Fibroblast of skin of right biceps (primary cell): ENCODE measurements around the gene TNNC2.
"Not testable (repeated sequence)": the region's sequence is repeated elsewhere in the genome, so short reads cannot be mapped to it uniquely, and the experiment has no call there.

Source experiments
- DNase-seq: peaks from one replicate; pipeline ENCODE4 v3.0.0-alpha.2; 2013

Gene TNNC2

DNA sequence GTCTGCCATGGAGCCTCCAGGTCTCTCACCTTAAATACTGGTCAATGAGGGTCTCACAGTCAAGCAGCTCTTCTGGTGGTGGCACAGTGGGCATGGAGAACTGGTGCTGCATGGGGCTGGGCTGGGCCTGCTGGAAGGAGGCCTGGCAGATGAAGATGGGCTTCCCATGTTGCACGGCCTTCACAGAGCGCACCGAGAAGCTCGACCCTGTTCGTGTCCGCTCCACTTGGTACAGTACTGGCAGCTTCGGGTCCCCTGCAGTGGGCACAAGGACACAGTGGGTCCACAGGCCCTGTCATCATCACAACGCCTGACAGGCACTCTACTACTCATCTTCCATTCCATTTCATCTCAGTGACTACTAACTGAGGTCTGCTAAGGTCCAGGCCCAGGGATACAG, 21.3 kb upstream of the TNNC2 start:
- no peak for DNase-seq

DNA sequence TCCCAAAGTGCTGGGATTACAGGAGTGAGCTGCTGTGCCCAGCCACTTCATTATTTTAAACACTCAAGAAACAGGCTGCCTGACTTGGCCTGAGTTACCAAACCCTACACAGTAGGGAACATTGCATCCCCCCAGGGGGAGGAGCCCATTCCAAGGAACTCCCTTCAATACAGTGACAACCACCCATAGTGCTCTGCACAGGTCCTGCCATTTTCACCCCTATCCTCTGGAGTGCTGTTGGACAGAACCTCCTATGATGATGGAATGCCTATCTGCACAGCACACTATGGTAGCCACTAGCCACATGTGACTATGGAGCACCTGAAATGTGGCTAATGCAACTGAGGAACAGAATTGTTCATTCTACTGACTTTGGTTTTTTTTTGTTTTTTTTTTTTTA, 18.3 kb upstream of the TNNC2 start:
- no peak for DNase-seq

DNA sequence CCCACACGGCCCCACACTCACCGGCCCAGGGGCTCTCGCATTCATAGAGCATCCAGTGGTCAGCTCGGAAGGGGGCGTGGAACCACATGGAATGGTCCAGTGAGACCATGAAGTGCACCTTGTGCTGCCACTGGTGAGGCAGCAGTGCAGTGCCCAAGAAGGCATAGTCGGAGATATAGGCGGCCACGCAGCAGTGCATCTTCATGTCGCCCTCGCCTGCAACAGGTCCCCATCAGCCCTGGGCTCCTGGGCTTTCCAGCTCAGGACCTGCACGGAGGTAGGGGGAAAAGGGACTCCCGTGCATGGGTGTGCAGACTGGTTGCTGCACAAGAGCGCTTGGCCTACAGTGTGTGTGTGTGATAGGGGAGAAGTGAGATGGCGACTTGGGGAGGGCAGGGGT, 16.4 kb upstream of the TNNC2 start:
- DNase-seq, result no peak

DNA sequence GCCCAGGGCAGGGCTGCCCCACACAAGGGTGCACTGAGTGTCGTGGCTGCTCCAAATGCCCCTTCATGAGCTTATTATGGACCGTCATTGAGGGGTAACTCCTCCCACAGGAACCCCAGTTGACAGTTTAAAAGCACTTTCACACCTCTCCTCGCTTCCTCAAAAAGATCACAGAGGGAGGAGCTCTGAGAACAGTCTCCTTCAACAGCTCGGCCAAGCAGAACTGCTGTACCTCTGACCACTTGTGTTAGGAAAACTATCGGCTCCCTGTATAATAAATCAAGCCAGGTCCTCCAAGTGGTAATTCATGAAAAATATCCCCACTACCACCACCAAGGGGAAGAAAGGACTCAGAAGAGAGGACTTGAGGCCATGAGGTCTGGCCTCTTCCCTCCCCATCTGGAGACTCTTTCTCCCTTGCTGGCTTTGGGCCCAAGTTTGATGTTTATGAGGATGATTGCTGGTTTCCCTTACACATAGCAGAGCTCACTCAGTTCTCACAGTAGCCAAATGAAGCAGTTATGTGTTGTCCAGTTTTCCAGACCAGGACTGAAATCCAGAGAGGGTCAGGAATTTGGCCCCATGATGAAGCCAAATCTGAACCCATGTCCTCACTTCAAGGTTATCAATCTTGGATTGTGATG, 15.2 kb upstream of the TNNC2 start:
- no peak for DNase-seq

DNA sequence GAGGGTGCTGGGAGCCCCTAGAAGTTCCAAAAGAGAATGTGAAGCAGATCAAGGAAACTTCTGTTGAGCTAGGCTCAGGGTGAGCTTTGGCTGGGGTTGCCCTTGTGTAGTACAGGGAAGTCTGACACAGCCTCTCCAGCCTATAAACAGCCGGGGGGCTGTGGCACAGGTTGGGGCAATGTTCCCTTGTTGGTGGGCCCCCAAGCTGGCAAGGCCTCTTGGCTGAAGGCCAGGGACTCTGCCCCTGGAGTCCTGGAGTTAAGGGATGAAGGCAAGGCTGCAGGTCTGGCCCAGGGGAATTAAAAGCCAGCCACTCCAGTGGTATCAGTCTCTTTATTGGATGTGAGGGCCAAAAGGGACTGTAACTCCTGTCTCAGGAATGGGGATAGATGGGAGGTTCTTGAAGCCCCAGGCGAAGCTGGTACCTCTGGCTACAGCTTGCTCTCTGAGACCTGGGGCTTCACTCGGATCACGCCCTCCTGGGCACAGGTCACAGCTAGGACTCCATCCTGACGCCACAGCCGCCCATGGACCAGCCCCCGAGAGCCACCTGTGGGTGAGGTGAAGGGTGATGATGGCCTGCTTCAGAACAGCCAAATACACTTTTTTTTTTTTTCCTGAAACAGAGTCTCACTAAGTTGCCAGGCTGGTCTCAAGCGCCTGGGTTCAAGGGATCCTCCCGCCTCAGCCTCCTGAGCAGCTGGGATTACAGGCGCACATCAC, 14.5 kb upstream of the TNNC2 start:
- no peak for DNase-seq

DNA sequence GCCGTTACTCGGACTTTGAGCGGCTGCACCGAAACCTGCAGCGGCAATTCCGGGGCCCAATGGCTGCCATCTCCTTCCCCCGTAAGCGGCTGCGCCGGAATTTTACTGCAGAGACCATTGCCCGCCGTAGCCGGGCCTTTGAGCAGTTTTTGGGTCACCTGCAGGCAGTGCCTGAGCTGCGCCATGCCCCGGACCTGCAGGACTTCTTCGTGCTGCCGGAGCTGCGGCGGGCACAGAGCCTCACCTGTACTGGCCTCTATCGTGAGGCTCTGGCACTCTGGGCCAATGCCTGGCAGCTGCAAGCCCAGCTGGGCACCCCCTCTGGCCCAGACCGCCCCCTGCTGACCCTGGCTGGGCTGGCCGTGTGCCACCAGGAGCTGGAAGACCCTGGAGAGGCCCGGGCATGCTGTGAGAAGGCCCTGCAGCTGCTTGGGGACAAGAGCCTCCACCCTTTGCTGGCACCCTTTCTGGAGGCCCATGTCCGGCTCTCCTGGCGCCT, 13.6 kb upstream of the TNNC2 start:
- DNase-seq, result no peak

DNA sequence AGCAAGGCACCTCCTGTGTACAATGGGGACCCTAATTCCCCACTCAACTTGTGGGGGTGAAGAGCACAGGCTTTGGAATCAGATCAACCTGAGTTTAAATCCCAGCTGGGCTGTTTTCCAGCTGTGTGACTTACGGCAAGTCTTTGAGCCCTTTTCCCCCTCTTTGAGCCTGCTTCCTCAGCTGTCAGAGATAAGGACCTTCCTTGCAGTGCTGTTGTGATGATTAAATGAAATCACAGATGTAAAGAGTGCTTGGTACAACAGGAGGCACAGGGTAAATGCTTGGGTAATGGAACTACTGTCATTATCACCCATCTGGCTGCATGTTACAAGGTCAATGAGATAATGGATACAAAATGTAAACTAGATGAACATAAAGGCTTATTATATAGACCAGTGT, 9.7 kb upstream of the TNNC2 start:
- no peak for DNase-seq

DNA sequence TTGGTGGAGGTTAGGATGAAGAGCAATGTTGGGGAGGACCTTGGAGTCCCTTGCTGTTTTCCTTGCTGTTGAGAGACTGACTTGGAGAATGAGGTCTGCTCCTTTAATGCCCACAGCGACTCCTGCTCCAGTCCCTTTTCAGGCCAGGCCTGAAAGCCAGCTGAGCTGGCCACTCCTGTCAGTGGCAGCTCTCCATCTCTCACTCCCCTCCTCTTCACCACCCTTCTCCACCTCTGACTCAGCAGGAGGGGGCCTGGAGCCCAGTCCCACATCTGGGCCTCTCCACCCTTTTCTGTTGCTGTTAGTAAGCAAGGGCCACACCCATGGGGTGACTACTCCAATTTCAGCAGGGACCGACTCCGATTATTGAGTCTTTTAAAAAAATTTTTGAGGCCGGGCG, 8.7 kb upstream of the TNNC2 start:
- peak; percentile 34 for DNase-seq

DNA sequence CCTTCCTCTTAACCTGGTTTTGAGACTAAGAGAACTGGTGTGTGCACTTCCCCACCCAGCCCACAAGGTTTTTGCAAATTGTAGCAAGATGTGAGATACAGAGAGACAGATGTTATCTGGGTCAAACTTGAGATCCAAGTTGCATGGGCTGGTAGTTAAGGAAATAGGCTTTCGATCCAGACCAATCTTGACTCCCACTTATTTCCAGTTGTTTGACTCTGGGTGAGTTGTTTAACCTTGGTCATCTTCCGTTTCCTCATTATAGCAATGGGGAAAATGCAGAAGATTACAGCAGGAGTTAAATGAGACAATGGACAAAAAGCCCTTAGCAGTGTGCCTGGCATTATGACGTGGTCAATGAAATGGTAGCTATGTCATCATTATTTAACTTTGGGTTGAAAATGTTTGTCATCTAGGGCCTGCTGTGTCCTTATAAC, 8.2 kb upstream of the TNNC2 start:
- DNase-seq, result no peak

DNA sequence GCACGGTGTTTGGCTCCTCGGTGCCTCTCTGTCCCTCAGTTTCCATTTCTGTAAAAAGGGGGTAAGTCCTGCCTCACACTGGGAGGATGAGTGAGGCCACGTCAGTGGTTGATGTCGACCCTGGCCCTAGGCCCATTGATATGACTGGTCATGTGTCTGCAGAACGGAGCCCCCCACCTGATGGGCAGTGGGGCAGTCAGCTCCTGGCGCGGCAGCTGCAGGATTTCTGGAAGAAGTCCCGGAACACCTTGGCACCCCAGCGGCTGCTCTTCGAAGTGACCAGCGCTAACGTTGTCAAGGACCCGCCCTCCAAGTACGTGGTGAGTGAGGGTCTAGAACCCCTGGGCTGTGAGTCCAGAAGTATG, 7.7 kb upstream of the TNNC2 start:
- DNase-seq, result no peak

DNA sequence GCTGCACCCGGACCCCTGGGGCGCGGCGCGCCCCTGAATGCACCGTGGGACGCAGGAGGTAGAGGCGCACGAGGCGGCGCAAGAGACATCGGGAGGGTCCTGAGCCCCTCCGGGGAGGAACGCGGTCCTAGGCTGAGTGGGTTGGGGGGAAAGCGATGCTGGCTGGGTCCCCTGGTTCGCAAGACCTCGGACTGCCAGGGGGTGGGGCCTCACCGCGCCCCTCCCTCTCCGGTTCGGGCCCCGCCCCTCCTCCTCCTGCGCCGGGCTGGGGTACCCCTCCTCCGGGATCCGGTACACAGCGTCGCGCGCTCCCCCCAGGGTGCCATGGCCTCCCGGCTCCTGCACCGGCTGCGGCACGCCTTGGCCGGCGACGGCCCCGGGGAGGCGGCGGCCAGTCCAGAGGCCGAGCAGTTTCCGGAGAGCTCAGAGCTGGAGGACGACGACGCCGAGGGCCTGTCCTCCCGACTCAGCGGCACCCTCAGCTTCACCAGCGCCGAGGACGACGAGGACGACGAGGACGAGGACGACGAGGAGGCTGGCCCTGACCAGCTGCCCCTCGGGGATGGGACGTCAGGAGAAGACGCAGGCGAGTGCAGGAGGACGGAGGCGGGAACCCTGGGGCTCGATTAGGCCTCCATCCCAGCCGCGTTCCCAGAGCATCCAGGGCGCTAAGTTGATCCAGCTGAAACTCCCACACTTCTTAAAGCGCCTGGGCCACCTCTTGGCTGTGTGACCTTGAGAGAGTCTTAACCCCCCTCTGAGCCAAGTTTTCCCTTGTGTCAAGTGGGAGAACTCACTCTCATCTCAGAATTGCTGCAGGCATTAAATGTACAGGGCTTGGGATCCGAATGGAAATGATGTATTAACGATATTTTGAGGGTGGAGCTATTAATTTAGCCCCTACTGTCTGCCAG, 7.0 kb upstream of the TNNC2 start:
- DNase-seq, result peak; percentile 72

DNA sequence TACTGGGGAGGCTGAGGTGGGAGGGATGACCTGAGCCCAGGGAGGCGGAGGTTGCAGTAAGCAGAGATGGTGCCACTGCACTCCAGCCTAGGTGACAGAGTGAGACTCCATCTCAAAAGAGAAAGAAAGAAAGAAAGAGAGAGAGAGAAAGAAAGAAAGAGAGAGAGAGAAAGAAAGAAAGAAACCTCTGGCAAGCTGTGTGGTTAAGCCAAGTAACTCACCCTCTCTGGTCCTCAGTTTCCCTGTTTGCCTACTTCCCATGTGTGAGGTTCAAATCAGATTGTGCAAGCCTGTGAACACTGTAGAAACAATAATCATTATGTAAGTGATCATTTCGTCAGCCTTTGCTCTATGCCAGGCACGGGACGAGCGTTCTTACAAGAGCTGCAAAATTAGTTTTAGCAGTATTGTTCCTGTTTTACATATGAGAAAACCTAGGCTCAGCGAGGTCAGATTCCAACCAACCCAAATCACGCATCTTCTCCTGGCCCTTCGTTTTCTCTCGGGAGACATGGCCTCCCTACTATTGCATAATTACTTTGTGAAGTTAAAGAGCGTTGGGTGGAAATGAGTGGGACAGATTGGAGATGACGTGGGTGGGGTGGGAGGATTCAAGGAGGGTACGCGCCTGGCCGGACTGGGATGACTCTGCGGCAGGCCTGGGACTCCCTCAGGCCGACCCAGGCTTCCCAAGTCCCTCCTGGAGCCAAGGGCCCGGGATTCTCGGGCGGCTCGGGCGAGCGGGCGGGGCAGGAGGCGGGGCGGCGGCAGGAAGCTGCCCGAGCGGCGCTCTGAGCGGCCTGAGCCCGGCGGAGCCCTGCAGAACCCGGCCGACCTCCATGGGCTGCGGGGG, 6.1 kb upstream of the TNNC2 start, which contains the start of gene SNX21:
Gene SNX21 (plus strand): TSS at position 770 of the 853 bp plus-strand sequence. CDS start 121 bp downstream, outside the sequence.
- DNase-seq, result peak; percentile 93

DNA sequence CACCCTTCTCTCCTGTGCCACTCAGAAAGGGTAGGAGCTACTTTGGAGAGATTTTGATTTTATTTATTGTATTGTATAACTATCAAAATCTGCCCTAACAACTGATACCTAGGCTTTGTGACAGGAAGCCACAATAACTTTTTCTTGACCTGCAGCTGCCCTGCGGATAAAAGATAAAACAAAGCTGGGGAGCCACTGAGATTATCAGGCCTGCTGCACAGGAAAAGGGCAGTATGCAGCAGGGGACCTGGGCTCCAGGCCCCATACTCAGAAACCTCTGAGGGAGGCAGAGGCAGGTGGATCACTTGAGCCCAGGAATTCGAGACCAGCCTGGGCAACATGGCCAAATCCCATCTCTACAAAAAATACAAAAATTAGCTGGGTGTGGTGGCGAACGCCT, 5.5 kb upstream of the TNNC2 start:
- DNase-seq, result no peak

DNA sequence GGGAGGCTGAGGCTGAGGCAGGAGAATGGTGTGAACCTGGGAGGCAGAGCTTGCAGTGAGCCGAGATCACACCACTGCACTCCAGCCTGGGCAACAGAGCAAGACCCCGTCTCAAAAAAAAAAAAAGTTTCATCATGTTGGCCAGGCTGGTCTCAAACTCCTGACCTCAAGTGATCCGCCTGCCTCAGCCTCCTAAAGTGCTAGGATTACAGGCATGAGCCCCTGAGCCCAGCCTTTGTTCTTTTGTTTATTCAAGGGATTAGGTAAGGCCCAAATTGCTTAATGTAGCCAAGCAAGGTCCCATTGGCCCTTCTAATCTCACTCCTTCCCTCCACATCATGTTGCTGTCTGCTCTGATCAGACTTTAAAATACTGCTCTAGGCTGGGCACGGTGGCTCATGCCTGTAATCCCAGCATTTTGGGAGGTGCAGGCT, 2.6 kb upstream of the TNNC2 start:
- DNase-seq, result not testable (repeated sequence)

DNA sequence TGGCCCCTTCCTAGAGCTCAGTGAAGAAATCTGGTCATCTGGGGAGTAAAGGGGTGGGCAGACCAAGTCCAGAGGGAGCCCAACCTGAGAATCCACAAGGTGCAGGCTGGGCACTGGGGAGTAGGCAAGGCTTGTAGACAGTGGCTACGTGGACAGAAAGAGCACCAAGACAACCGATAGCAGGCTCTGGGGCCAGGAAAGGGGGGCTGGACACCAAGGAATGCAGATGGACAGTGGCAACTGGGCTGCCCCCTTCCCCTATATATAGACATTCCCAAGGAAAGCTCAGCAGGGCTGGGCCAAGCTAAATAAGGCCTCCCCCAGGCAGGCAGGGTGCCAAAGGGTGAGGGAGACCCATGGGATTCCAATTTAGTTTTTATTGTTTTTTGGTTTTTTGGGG, 1.5 kb upstream of the TNNC2 start:
- DNase-seq, result no peak

DNA sequence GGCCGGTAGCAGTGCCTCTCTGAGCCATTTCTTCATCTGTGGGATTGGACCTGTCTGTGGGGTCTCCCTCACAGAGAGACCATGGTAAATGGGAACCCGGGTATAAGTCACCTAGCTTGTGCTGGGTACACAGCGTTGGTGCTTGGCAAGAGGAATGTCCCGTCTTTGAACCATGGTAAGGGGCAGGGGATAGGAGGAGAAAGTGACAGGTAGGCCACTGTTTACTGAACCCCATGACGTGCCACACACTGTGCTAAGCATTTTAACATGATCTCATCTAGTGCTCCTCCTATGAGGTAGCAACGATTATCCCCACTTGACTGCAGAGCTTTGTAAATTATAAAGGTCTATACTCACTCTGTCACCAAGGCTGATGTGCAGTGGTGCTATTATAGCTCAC, 600 bp upstream of the TNNC2 start:
- no peak for DNase-seq

DNA sequence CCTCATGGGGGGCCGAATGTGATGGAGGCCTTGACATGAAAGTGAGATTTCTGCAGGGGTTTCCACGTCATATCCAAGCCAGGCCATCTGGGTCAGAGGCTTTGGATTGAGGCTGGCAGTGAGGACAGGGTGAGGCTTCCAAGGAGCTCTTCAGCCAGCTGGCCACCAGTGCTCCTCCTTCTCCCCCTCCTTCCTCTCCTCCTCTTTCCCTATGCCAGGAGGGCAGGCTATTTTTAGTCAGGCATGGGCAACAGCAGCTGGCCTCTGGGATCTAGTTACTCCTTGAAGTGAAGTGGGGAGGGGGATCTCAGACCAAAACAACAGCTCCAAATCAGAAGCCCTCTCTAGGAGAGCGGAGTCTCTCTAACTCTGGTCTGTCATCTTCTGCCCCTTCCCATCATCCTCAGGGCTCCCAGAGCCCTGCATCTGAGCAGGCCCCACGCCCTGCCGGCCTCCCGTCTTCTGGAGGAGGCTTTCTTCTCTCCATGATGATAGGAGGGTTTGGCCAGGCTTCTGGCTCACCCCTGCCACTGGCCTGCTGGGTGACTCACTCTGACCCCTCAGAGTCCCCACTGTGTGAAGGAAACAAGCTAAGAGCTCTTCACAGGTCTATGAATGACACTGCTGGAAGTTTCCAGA, 612 bp downstream of the TNNC2 start:
- no peak for DNase-seq

DNA sequence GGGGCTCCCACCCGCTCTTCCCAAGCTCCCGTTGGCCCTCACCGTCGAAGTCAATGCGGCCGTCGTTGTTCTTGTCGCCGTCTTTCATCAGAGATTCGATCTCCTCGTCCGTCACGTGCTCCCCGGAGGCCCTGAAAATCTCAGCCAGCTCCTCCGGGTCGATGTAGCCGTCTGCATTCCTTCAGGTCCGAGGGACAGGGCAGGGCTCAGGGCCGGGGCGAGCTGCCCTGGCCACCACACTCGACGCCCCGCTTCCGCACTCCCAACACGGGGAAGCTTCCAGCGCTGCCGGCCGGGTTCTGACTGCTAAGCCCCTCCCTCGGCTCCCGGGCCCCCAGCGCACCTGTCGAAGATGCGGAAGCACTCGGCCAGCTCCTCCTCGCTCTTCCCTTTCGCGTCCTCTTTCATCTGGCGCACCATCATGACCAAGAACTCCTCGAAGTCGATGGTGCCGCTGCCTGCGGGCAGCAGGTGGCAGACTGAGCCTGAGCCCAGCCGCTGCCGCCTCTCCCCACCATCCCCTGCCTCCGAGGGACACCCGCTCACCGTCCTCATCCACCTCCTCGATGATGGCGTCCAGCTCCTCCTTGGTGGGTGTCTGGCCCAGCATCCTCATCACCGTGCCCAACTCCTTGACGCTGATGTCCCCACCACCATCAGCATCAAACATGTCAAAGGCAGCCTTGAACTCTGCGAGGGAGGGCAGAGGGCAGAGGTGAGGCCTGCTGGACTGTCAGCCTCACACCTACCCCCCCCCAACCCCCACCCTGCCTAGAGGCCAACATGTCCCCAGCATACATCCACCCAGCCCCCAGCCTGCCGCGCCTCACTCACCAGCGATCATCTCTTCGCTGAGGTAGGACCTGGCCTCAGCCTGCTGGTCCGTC, 2.9 kb downstream of the TNNC2 start:
- peak; percentile 45 for DNase-seq

DNA sequence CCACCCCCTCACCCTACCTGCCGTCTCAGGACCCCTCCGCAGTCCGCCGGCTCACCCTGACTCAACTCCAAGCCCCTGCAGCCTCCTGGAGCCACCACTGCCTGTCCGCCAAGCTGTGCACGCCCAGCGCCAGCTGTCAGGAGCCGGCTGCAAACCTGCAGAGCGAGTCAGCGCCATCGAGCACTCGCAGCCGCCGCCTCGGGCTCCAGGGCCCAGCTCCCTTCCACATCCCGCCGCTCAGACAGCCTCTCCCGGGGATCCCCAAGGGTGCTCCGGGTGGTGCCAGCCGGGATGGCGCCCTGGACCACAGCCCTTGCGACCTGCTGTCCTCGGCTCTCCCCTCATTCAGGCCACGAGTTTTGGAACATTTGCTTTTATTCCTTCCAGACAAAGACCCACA, 4.3 kb downstream of the TNNC2 start:
- DNase-seq, result peak; percentile 26

DNA sequence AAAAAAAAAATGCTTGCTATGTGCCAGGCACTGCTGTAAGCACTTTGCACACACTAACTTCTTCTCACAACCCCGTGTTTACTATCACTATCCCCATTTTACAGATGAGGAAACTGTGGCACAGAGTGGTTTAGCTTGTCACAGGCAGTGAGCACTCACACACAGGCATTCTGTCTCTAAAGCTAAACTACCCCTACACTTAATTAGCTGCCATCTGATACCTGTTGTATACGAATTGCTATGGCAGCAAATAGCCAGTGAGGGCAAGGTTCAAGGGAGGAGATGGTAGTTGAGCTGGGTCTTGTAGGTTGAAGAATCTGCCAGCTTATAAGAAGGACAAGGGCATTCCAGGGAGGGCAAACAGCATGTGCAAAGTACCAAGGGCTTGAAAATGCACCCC, 5.2 kb downstream of the TNNC2 start:
- DNase-seq, result no peak

DNA sequence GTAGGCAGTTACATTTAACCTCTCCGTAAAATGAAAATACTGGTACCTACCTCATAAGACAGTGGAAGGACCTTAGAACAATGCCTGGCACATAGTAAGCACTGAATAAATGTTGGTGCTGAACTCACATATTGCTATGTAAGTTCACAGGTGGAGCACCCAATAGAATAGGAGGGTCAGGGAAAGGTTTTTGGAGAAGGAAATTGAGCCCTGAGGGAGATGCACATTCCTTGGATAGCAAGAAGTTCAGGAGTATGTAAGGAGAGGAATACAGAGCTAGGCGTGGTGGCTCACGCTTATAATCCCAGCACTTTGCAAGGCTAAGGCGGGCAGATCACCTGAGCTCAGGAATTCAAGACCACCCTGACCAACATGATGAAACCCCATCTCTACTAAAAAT, 7.6 kb downstream of the TNNC2 start:
- DNase-seq, result no peak
